ENCODE data around the gene FRAS1. TPM values are rescaled to one million over a fixed set of nuclear protein-coding genes. Genes with fewer than 3 reads are reported as not detected.

The FRAS1 gene
- total RNA-seq, 4 donors from 2014 or later: 3.2 to 4.1 (median 3.4) TPM

DNA sequence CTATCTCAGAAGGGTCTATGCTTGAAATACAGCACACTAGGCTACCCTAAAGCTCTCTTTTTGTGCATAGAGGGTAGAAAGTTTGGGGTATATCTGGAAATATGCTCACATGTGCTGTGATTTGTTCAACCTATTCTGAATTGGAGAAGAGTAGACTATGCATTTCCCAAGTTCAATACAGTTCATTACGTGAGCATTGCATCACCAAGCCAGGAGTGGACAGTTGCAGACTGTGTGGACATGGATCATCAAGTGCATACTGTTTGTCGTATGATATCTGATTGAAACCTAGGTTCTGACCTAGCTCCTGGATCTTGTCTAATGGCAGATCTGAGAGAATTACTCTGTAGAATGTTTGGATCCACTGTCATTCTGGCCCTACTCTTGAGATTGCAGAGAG is 161.1 kb downstream of the FRAS1 start:
- H3K27ac ChIP-seq: no peak overlapping the region
- no peaks in the 10 kb centered on the region for H3K27me3 ChIP-seq
- DNase-seq: no peak

DNA sequence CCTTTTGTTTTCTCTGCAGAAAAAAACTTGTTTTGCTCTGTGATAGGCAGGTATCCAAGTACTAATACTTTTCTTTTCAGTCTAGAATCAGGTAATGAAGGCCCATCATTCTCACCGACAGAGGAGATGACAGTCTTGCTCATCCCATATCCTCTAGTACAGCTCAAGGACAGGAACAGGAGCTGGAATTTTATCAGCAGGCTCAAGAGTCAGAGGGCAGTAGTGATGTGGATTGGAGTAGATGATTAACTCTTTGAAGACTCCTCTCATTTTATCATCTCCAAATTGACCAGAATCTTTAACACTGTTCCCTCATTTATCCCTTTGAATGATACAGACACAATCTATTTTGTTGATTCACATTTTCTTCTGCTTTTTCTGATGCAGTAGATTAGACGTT is 162.7 kb downstream of the FRAS1 start:
- Histone ChIP-seq H3K27me3 (no peaks in the 10 kb centered on the region), H3K4me1 (no peaks in the 10 kb centered on the region)
- no peak for TF ChIP-seq POLR2A (IDR thresholded peaks at IDR 0.05)
- TF ChIP-seq, protein P1, sequence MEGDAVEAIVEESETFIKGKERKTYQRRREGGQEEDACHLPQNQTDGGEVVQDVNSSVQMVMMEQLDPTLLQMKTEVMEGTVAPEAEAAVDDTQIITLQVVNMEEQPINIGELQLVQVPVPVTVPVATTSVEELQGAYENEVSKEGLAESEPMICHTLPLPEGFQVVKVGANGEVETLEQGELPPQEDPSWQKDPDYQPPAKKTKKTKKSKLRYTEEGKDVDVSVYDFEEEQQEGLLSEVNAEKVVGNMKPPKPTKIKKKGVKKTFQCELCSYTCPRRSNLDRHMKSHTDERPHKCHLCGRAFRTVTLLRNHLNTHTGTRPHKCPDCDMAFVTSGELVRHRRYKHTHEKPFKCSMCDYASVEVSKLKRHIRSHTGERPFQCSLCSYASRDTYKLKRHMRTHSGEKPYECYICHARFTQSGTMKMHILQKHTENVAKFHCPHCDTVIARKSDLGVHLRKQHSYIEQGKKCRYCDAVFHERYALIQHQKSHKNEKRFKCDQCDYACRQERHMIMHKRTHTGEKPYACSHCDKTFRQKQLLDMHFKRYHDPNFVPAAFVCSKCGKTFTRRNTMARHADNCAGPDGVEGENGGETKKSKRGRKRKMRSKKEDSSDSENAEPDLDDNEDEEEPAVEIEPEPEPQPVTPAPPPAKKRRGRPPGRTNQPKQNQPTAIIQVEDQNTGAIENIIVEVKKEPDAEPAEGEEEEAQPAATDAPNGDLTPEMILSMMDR (IDR thresholded peaks at IDR 0.05): no peak

More for the DNA sequence above, 161.1 kb downstream of the FRAS1 start:
- Histone ChIP-seq H3K9me3 (no peaks in the 10 kb centered on the region), H3K36me3 (no peaks in the 10 kb centered on the region), H3K4me1 (no peaks in the 10 kb centered on the region), H3K4me3 (no peak overlapping the region)
- no peak for TF ChIP-seq POLR2A (IDR thresholded peaks at IDR 0.05)
- TF ChIP-seq, protein P1 (IDR thresholded peaks at IDR 0.05): no peak

DNA sequence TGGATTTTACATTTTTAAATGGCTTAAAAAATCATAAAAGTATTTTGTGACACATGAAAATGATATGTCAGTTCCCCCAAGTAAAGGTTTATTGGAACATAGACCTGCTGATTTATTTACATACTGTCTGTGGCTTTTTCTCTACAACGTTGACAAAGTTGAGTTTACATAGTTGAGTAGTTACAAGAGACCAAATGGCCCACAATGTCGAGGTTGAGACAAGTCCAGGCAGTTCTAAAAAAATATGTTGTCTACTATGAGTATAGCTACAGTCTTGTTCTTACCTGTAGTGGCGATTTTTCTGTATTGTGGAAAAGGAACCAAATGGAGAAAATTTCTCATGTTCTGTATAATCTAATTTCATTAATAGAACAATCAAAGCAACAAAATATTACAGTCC is 163.2 kb downstream of the FRAS1 start:
- no peaks in the 10 kb centered on the region for H3K36me3 ChIP-seq
- no peaks in the 10 kb centered on the region for H3K27me3 ChIP-seq
- no peak overlapping the region for H3K27ac ChIP-seq
- no peak overlapping the region for H3K4me3 ChIP-seq
- no peak for TF ChIP-seq POLR2A (IDR thresholded peaks at IDR 0.05)
- TF ChIP-seq, protein P1 (IDR thresholded peaks at IDR 0.05): no peak
- no peaks in the 10 kb centered on the region for H3K9me3 ChIP-seq
- H3K4me1 ChIP-seq: no peaks in the 10 kb centered on the region
- no peak for DNase-seq

More for the DNA sequence above, 162.7 kb downstream of the FRAS1 start:
- Histone ChIP-seq H3K9me3 (no peaks in the 10 kb centered on the region), H3K4me3 (no peak overlapping the region), H3K27ac (no peak overlapping the region), H3K36me3 (no peaks in the 10 kb centered on the region)
- no peak for DNase-seq

DNA sequence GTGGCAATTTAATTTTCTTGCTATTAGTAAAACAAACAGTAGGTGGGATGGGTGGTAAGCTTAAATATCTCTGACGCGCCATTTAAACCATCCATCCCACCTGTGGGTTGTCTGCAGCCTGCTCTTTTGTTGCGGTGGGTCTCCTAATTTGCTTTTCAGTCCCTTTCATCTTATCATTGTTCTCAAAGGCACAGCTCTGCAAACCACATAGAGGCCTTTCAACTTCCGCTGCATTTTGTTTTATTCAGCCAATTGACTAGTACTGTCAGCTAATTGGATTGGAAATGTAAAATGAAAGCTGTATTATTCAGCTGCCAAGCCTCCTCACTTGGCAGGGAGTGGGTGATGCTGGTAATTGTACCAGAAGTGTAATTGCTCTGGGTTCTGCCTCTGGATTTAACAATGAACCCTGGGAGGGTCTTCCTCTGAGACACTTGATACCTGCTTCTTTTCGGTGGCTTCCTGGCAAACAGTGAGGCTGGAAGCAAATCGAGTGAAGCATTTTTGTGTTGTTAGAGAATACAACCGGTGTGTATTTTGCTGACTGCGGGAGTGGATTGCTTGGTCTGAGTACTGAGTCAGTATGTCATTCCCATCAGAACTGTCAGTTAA is 165.6 kb downstream of the FRAS1 start:
- Histone ChIP-seq H3K27me3 (no peaks in the 10 kb centered on the region), H3K4me3 (no peak overlapping the region), H3K9me3 (no peaks in the 10 kb centered on the region), H3K27ac (no peak overlapping the region), H3K4me1 (no peaks in the 10 kb centered on the region), H3K36me3 (no peaks in the 10 kb centered on the region)
- no peak for DNase-seq
- TF ChIP-seq, protein P1 (IDR thresholded peaks at IDR 0.05): no peak

DNA sequence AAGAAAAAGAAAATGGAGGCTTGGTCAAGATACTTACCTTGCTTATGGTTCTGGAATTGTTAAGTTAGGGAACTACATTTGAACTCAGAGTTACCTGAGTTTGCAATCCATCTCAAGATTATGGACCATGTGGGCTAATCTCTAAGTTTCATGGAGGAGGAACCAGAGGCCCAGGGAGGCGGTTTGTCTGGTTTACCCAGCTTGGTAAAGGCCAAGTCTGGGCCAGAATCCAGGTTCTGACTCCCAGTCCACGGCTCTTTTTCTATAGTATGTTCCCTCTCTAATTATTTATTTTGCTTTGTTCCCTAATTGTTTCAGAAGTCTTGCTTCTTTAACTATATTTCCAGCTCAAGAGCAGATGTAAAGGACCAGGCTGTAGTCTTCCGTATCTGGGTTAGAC is 168.1 kb downstream of the FRAS1 start:
- DNase-seq: no peak
- TF ChIP-seq, protein P1 (IDR thresholded peaks at IDR 0.05): no peak
- no peak for TF ChIP-seq POLR2A (IDR thresholded peaks at IDR 0.05)

DNA sequence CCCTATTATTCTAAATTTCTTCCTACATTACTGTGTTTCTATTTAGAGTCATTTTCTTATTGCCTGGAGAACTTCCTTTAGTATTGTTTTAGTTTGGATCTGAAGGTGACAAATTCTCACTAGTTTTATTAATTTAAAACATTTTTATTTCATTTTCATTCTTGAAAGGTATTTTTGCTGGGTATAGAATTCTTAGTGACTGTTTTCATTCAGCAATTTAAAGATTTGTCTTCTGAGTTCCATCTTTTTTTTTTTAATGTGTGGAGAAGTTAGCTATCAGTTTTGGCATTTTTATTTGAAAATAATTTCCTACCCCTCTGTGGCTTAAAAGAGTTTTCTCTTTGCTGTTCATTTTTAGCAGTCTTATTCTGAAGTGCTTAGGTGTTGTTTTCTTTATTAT is 169.2 kb downstream of the FRAS1 start:
- H3K27me3 ChIP-seq: no peaks in the 10 kb centered on the region
- H3K36me3 ChIP-seq: no peaks in the 10 kb centered on the region
- no peak for DNase-seq
- no peak overlapping the region for H3K27ac ChIP-seq
- H3K4me1 ChIP-seq: no peaks in the 10 kb centered on the region
- TF ChIP-seq, protein P1 (IDR thresholded peaks at IDR 0.05): no peak
- no peak for TF ChIP-seq POLR2A (IDR thresholded peaks at IDR 0.05)
- H3K9me3 ChIP-seq: no peaks in the 10 kb centered on the region
- no peak overlapping the region for H3K4me3 ChIP-seq

More for the DNA sequence above, 168.1 kb downstream of the FRAS1 start:
- H3K9me3 ChIP-seq: no peaks in the 10 kb centered on the region
- H3K4me3 ChIP-seq: no peak overlapping the region
- H3K27ac ChIP-seq: no peak overlapping the region
- H3K4me1 ChIP-seq: no peaks in the 10 kb centered on the region
- H3K27me3 ChIP-seq: no peaks in the 10 kb centered on the region
- no peaks in the 10 kb centered on the region for H3K36me3 ChIP-seq

Data from Peyer's patch (tissue), 4 donors.